ENCODE data around the gene PSORS1C2. TPM values are rescaled to one million over a fixed set of nuclear protein-coding genes. Genes with fewer than 3 reads are reported as not detected.

PSORS1C2 gene
- total RNA-seq, 4 donors from 2014 or later, result not detected

- no peaks in the 10 kb centered on the region for H3K36me3 ChIP-seq
- 84% methylated on average over 23 of the region's 26 CpGs for WGBS
- H3K27me3 ChIP-seq, result no peaks in the 10 kb centered on the region
- no peak within 1 kb of the TSS for H3K27ac ChIP-seq (replicated peaks in 1 of 4)
- H3K4me3 ChIP-seq, result no peak within 1 kb of the TSS
- DNase-seq (ENCODE audit: extremely low spot score), result no peak
- H3K9me3 ChIP-seq, result no peaks in the 10 kb centered on the region
- H3K4me1 ChIP-seq, result peaks cover 30 to 69% (median 45%) of the 10 kb centered on the region in 4 donors
- no peak for TF ChIP-seq EP300 (IDR thresholded peaks at IDR 0.05)
- TF ChIP-seq POLR2AphosphoS5 (IDR thresholded peaks at IDR 0.05), result no peak
- TF ChIP-seq CTCF (IDR thresholded peaks at IDR 0.05), result no peak
- TF ChIP-seq POLR2A (IDR thresholded peaks at IDR 0.05; ENCODE audit: low read depth), result no peak
- intact Hi-C loops (cut with DNase I), result no loop called here
Observed at GRCh38 chr6:31120151-31120915, 18.5 kb downstream of the PSORS1C2 start, which contains the start of gene CDSN. CDSN (minus strand) TSS chr6:31120446; CDS start chr6:31120419, 27 bp downstream.

DNA sequence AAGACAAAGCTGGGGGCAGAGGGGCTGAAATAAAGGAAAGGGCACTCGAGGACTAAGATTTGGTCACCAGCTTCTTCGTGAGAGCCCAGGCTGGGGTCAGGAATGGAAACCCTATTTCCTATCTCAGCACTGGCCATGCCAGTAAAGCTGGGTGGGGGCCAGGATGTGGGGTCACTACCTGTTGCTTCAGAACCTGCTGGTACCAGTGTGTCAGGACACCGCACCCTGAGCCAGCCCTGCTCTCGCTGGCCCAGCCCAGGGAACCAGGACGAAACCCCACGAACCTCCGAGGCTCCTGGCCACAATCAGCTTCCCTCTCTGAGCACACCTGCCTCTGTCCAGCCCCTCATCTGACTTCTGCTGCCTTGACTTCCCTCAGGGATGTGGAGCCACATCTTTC lies 20.7 kb downstream of the PSORS1C2 start:
- Histone ChIP-seq H3K27me3 (no peaks in the 10 kb centered on the region), H3K9me3 (no peaks in the 10 kb centered on the region), H3K36me3 (no peaks in the 10 kb centered on the region), H3K4me3 (no peak overlapping the region), H3K4me1 (peaks cover 42 to 68% (median 57%) of the 10 kb centered on the region in 4 donors), H3K27ac (replicated peaks in 1 of 4) (no peak overlapping the region)
- no peak for TF ChIP-seq POLR2AphosphoS5 (IDR thresholded peaks at IDR 0.05)
- TF ChIP-seq CTCF (IDR thresholded peaks at IDR 0.05), result no peak
- TF ChIP-seq POLR2A (IDR thresholded peaks at IDR 0.05; ENCODE audit: low read depth), result no peak
- no peak for TF ChIP-seq EP300 (IDR thresholded peaks at IDR 0.05)
- no peak for DNase-seq (ENCODE audit: extremely low spot score)
- intact Hi-C loops (cut with DNase I), result no loop called here
- 84% methylated on average over 5 of the region's 7 CpGs for WGBS

DNA sequence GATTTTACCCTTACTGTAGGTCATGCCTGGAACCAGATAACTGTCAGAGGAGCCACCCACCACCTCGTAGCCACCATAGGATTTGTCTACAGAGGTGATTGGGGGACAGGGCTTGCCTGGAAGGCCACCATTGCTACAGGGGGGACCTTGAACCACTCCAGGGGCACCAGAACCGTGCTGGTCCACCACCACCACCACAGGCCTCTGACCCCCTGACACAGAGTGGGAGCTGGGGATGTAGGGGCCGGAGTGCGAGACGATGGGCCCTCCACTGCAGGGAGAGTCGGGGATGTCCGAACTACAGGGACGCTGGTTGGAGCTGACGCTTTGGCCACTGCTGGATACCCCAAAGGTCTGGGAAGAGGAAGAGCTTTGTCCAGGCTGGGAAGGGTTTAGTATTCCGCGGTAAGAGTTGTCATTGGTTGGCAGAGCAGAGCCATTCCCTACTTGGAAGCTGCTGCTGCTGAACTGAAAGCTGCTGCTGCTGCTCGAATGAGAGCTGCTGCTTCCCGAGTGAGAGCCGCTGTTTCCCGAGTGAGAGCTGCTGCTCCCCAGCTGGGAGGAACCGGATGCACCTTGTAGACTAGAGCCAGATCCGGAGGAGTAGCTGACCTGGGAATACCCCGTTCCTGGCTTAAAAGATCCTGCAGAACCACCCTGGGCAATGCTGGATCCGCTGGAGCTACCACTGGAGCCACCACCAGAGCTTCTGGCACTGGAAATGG lies 22.0 kb downstream of the PSORS1C2 start:
- Histone ChIP-seq H3K36me3 (no peaks in the 10 kb centered on the region), H3K4me3 (peak overlapping the region; percentile 28 to 41 (median 36)), H3K9me3 (no peaks in the 10 kb centered on the region), H3K27ac (replicated peaks in 1 of 4) (peak overlapping the region in 2 of 4 donors; percentile 27 to 62), H3K27me3 (no peaks in the 10 kb centered on the region), H3K4me1 (peaks cover 36 to 54% (median 44%) of the 10 kb centered on the region in 4 donors)
- no peak for DNase-seq (ENCODE audit: extremely low spot score)
- intact Hi-C loops (cut with DNase I), result no loop called here
- TF ChIP-seq EP300 (IDR thresholded peaks at IDR 0.05) (no peak), POLR2AphosphoS5 (IDR thresholded peaks at IDR 0.05) (peak in 1 of 2 donors; percentile 8)
- WGBS, result 87% methylated on average over 7 of the region's 19 CpGs

DNA sequence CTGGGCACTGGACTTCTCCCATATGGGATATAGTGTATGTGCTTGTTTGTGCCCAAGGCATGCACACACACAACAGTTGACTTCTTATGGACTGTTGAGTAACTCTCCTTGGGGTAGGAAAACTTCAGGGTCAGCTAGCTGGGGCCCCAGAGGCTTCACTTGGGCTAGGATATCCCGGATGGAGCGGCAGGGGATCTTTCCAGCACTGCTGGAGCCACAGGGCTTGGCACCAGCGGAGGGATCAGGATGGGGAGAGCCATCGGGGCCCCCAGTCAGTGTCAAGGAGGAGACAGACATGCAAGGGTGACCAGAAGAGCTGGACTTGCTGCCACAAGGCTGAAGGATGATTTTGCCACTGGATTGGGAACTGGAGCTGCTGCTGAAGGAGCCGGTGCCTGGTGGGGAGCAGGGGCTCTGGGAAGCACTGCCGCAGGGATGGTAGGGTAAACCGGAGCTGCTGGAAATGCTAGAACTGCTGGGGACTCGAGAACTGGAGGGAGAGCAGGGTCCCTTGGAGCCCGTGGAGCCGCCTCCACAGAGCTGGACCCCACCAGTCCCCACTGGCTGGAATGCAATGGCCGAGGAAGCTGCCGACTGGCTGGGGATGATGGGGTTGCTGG lies 22.8 kb downstream of the PSORS1C2 start:
- Histone ChIP-seq H3K27ac (replicated peaks in 1 of 4) (peak overlapping the region in 2 of 4 donors; percentile 27 to 62), H3K9me3 (no peaks in the 10 kb centered on the region), H3K36me3 (no peaks in the 10 kb centered on the region), H3K27me3 (no peaks in the 10 kb centered on the region), H3K4me1 (peaks cover 36 to 50% (median 42%) of the 10 kb centered on the region in 4 donors), H3K4me3 (no peak overlapping the region)
- 90% methylated on average over 11 of the region's 12 CpGs for WGBS
- no peak for DNase-seq (ENCODE audit: extremely low spot score)
- intact Hi-C loops (cut with DNase I), result no loop called here
- TF ChIP-seq EP300 (IDR thresholded peaks at IDR 0.05) (no peak), POLR2AphosphoS5 (IDR thresholded peaks at IDR 0.05) (no peak), POLR2A (IDR thresholded peaks at IDR 0.05; ENCODE audit: low read depth) (no peak), CTCF (IDR thresholded peaks at IDR 0.05) (no peak)

Data from esophagus muscularis mucosa (tissue), 4 donors.